Measurements from ENCODE around the gene BRAF.
A peak's percentile ranks its signal among the peaks of the same experiment; 100 is the strongest.

The BRAF gene

GRCh38 chr7:140926021-140926817 is 1.5 kb upstream of the BRAF start:
- no peak for TF ChIP-seq CTCF (IDR thresholded peaks at IDR 0.05; ENCODE audit: extremely low read depth, insufficient read depth, missing control alignments)
- in situ Hi-C loops (cut with MboI; ENCODE audit: low pct_unique_long_range_greater_than_20kb, low sequenced_read_pairs, unreplicated experiment): no loop called here

DNA sequence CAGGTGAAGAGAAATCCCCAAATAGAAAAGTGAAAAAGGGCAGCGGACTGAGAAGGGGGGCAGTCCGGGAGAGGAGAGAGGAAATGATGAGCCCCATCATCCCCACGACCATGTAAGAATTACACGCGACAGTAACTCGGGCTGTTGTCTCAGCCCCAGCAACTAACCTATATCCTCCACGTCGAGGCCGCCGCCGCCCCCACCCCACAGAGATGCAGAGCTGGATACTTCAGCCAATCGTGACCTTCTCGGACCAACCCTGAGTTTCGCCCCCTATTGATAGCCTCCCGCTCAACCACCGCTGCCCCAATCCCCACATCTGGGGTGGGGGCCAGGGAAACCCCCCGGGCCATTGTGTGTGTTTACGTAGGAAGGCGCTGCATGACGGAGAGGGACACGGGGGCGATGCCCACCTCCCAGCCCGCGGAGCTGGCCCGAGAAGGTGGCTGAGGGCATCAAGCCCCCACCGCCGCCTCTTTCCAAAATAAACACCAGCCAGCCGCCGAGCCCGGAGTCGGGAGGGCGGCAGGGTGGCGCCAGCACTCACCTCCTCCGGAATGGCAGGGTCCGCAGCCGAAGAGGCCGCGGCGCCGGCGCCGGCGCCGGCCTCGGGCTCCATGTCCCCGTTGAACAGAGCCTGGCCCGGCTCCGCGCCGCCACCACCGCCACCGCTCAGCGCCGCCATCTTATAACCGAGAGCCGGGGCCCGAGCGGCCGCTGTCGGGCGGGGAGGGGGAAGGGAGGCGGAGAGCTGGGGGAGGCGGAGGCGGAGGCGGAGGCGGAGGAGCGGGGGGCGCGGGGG is 509 bp downstream of the BRAF start:
- in situ Hi-C loops (cut with MboI; ENCODE audit: low pct_unique_long_range_greater_than_20kb, low sequenced_read_pairs, unreplicated experiment): no loop called here
- peak; percentile 82 for DNase-seq (ENCODE audit: low spot score)
- peak; percentile 59 for TF ChIP-seq CTCF (IDR thresholded peaks at IDR 0.05; ENCODE audit: extremely low read depth, insufficient read depth, missing control alignments)

More at GRCh38 chr7:140926021-140926817, 1.5 kb upstream of the BRAF start:
- no peak for DNase-seq (ENCODE audit: low spot score)

- no peak for TF ChIP-seq CTCF (IDR thresholded peaks at IDR 0.05; ENCODE audit: extremely low read depth, insufficient read depth, missing control alignments)
- in situ Hi-C loops (cut with MboI; ENCODE audit: low pct_unique_long_range_greater_than_20kb, low sequenced_read_pairs, unreplicated experiment): no loop called here
- no peak for DNase-seq (ENCODE audit: low spot score)
These were observed 1.2 kb downstream of the BRAF start for GRCh38 chr7:140923358-140924006.

DNA sequence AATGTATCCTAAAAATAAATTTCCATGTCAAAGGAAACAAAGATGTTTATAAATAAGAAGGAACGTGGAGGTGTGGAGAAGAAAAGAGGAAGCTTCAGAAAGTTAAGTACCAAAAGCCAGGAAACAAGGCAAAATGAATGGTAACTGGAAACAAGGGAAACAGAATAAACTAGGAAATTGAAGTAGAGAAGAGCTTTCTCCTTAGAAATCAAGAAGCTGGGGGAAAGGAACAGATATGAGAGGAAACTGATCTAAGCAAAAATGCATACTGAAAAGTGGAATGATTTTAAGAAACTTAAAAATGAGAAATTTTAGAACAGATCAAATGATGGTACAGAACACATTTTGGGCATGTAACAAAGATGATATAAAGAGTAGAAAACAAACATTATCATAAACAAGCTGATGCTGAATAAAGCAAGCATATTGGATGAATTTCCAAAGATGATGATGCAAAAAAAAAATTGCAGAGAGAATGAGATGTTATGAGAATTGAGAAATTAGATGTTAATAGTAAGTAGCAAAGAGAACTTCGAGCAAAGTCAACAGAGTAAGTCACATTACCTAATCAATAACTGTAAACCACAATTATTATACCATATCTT is 1.9 kb downstream of the BRAF start:
- in situ Hi-C loops (cut with MboI; ENCODE audit: low pct_unique_long_range_greater_than_20kb, low sequenced_read_pairs, unreplicated experiment): no loop called here
- no peak for DNase-seq (ENCODE audit: low spot score)
- no peak for TF ChIP-seq CTCF (IDR thresholded peaks at IDR 0.05; ENCODE audit: extremely low read depth, insufficient read depth, missing control alignments)

- TF ChIP-seq CTCF (IDR thresholded peaks at IDR 0.05; ENCODE audit: extremely low read depth, insufficient read depth, missing control alignments): no peak
- DNase-seq (ENCODE audit: low spot score): no peak
- in situ Hi-C loops (cut with MboI; ENCODE audit: low pct_unique_long_range_greater_than_20kb, low sequenced_read_pairs, unreplicated experiment): no loop called here
These were observed 4.0 kb downstream of the BRAF start for GRCh38 chr7:140920745-140921144.

DNA sequence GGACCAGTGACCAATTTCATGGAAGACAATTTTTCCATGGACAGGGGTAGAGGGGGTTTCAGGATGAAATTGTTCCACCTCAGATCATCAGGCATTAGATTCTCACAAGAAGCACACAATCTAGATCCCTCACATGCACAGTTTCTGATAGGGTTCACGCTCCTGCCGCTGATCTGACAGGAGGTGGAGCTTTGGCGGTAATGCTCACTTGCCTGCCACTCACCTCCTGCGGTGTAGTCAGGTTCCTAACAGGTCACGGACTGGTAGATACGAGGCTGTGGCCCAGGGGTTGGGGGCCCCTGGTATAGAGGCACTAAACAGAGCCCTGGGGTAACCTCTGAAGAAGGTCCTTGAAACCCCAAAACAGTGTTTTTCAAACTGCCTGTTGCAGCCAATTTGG is 6.5 kb downstream of the BRAF start:
- TF ChIP-seq CTCF (IDR thresholded peaks at IDR 0.05; ENCODE audit: extremely low read depth, insufficient read depth, missing control alignments): no peak
- in situ Hi-C loops (cut with MboI; ENCODE audit: low pct_unique_long_range_greater_than_20kb, low sequenced_read_pairs, unreplicated experiment): no loop called here
- DNase-seq (ENCODE audit: low spot score): no peak

All from GM13977 (cell line).